NT2/D1 (cell line): ENCODE results near the gene PKN1.

Source experiments
- SUZ12 ChIP-seq: IDR thresholded peaks from 2 replicates; pipeline ENCODE4 v1.6.1; 2011; ENCODE audit not compliant: insufficient read length, insufficient read depth; ENCODE audit errors: extremely low read depth
- ZNF274 ChIP-seq: IDR thresholded peaks from 2 replicates; pipeline ENCODE4 v1.6.1; 2011; ENCODE audit warnings: mild to moderate bottlenecking, low read depth, low read length

DNA sequence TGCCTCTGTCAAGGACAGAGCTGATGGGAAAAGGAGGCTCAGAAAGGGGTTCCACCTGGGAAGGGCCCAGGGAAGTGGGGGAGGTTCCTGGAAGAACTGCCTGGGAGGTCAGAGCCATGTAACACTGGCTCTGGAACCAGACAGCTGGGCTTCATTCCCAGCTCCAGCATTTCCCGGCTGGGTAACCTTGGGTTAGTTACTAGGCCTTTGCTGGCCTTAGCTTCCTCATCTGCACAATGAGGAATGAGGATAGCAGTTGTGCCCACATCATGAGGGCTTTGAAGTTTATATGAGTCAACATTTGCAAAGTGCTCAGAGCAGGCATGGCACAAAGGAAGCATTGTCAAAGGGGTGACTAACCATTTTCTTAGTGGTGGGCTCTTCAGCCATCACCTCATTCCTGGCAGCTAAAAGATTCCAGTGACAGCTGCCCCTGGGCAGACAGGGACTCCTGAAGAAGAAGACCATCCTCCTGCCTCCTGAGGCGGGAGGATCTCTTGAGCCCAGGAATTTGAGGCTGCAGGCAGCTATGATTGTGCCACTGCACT is 86.8 kb downstream of the PKN1 start:
- TF ChIP-seq ZNF274 = no peak
- no peak for TF ChIP-seq SUZ12
